Skin of body (tissue), 2 donors: ENCODE data around the gene CNOT4. TPM values are rescaled to one million over a fixed set of nuclear protein-coding genes. Genes with fewer than 3 reads are reported as not detected.
"Not testable (repeated sequence)": the region's sequence is repeated elsewhere in the genome, so short reads cannot be mapped to it uniquely, and the experiment has no call there.

Experiments
- DNase-seq: peaks from one replicate; lab custom pipeline; 2025; lab: John Stamatoyannopoulos, UW
- total RNA-seq: library from RNA; depleted of rRNA; stranded (reverse); fragments of >200 nt; gene quantifications from one replicate; pipeline ENCODE4 v1.2.3, GENCODE V29; 2014

CNOT4 gene
- total RNA-seq, 1 donor from 2014 or later: 23.1 TPM

DNA sequence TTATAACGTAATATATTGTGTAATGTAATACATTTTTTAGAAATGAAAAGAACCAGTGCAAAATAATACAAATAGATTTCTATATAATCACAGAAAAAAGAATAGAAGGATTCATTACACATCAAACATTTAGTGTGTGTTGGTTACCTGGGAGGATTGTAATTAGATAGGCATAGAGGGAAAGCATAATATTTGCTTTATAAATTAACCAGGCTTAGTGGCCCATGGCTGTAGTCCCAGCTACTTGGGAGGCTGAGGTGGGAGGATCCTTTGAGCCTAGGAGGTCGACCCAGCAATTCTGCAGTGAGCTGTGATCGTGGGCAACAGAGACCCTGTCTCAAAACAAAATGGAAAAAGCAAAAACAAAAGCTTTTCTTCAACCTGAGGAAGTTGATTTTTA lies 5.0 kb upstream of the CNOT4 start:
- DNase-seq: no peak

DNA sequence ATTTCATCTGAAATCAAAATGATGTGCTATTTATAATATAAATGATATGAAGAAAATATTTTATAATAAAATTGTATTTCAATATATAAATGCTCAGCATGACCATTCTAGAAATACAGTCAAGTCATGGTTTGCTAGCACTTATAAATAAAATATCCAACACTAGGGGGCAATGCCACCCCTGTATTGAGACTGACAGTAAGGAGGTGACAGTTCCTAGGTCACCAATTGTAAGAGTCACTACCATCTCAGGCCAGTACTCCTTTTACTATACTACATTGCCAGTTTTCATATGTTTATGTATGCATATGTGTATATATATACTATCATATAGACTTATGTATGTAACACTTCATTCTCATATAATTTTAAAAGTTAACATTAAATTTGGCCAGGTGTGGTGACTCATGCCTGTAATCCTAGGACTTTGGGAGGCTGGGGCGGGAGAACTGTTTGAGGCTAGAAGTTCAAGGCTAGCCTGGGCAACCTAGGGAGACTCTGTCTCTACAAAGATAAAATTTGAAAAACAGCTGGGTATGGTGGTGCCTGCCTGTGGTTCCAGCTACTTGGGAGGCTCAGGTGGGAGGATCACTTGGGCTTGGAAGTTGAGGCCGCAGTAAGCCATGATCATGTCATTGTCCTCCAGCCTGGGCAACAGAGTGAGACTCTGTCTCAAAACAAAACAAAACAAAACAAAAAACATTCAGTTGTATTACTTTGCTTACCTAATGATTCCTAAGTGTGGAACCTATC lies 2.4 kb upstream of the CNOT4 start:
- DNase-seq: no peak

DNA sequence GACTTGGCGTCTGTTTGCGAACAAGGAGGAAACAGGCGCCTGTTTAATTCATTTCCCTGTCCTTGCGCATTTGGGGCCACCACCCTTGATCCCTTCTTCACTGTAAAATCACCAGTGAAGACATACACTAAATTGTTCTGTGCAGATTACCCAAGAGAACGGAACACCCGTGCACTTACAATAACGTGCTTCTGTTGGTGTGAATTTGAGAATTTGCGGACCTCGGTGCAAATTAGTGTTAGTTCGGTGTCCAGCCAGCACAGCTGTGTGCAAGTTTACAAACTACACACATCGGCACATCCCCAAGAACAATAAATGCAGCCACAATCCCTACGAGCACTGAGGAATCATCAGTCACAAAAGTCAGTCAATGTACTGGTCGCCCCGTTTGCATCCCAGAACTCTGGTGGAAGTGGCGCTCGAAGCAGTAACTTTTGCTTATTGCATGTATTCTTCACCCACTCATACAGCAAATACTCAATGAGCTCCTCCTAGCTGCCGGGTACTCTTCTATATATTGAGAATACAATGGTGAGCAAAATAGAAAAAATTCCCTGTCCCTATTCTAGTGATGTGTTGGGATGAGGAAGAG lies 786 bp upstream of the CNOT4 start:
- no peak for DNase-seq

DNA sequence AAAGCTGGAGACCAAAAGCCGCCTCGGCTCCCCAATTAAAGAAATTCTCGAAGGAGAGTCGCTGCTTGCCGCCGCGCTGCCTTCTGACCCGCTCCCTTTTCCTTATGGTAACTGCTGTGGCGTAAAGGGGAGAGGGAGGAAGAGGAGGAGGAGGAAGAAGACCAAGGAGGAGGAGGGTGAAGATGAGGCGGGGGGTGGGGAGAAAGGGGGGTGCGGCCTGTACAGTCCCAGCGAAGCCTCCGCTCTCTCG lies 388 bp downstream of the CNOT4 start:
- DNase-seq: no peak

DNA sequence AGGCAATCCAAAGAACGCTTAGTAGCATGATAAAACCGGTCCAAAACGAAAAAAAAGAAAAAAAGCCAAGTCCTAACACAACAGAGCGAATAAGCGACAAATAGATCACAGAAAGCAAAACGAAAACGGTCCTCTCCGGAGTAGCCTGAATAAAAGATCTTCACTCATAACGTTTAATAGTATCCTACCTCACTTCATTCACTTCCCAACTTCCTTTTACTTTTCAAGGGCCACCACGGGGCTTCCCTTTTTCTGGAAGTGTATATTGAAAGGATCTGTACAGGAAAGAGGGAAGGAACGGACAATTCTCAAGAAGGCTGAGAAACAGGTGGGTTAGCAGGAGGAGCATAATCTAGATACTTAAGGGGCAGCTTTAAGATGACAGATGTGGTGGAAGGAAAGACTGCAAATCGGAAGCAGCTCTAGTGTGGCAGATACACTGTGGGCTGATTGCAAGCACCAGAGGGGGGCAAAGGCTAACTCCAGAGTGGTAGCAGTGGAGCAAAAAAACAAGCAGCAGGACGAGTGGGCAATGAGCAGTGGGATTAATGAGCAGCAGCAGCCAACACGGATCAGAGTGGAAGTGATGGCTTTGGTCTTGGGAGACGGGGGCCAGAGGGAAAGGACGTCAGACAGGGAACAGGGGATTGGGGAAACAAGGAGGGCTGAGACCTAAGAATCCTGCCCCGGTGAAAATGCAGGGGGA lies 866 bp downstream of the CNOT4 start:
- peak; percentile 10 for DNase-seq

DNA sequence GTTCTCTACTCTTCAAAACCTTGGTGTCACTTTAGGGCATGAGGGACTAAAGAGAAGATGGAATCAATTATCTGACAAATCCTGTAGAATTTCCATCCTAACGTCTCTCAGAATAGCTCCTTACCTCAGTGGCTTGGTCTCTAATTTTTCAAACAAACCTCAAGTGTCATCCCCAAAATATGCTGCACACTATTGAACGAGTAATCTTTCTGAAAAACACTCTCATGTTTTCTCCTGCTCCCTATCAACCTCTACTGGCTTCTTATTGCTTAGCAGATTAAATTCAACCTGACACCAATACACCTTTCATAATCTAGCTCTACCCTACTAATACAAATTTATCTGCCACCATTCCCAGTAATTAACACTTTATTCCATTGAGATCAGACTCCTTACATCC lies 8.5 kb downstream of the CNOT4 start:
- no peak for DNase-seq

DNA sequence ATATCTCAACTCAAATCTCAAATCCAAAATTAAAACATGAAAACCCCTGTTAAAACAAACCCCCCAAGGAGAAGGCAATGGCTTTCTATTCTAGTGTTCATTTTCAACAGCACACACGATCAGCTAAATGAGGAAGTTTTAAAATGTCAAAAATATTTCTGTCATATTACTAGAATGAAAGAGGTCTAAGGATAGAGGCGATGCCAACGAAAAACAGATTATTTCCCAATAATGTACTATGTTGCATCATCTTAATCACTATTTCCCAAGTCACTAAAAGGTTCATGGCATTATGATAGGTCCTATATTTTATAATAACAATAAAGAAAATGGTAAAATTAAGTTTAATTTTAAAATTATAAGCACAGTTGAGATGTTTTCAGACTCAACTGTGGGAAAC lies 10.1 kb downstream of the CNOT4 start:
- DNase-seq: no peak

DNA sequence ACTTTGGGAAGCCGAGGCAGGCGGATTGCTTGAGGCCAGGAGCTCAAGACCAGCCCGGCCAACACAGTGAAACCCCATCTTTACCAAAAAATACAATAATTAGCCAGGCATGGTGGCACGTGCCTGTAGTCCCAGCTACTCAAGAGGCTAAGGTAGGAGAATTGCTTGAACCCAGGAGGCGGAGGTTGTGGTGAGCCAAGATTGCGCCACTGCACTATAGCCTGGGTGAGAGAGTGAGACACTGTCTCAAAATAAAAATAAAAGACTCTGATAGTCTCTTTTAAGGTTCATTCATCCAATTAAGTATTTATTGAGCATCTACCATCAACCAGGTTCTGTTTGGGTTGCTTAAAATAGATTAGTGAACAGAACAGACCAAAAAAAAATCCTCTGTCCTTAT lies 12.7 kb downstream of the CNOT4 start:
- not testable (repeated sequence) for DNase-seq

DNA sequence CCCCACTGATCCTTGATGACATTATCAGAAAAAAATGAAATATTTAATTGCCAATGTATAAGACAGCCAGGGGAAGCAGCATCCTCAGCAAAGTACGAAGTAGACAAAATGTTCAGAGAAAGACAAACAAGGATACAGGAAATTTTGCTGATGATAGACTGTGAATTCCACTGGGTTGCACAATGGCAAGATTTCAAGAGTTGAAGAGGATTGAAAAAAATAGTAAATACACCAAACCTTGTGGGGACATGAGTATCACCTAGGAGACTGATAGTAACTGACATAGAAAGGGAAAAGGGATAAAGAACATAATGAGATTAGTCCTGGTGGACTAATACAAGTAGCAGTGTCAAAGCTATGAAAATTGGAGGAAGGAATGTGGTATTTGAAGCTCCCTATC lies 16.5 kb downstream of the CNOT4 start:
- no peak for DNase-seq

DNA sequence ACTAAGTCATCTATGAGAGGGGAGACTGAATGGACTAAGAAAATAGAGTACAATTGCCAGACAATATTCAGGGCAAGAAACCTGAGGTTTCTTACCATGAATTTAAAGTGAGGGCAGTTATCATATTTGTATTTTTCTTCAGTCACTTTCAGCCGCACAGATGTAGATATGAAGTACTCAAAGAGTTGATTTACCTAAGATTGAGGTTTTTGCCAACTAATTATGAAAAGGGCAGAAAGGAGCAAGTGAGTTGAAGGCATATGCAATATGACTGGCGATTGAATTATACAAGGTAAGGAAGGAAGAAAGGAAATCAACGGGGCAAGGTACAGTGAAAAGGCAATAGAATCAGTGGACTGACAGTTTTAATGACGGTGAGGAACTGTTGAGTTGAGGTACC lies 17.8 kb downstream of the CNOT4 start:
- no peak for DNase-seq

DNA sequence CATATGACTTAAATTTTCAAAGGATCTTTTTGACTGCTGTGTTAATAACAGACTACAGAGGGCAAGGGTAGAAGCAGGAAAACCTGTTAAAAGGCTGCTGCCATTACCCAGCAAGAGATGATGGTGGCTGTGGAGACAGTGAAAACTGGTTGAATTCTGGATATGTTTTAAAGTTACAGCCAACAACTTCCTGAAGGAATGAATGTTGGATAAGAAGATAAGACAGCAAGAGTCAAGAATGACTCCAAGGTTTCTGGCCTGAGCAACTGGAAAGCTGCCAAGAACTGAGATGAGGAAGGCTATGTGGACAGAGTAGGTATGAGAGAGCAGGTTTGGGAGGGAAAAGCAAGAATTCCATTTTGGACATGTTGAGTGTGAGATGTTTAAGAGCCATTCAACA lies 19.1 kb downstream of the CNOT4 start:
- DNase-seq: no peak

DNA sequence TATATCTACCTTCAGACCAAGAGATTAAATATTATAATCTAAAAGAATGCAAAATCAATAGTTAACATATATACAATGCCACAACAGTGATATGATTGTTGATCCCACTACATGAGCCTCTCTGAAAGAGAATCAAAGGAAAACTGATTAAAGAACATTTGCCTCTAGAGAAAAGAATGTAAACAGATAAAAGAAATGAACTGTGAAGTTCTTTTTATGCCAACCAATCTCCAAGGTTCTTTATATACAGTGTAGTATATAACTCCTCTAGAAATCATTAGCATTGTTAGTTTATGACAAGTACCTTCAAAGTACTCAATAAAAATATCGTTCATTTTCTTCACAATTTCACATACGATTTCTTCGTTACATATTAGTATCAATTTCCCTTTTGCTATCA lies 20.1 kb downstream of the CNOT4 start:
- DNase-seq: no peak

DNA sequence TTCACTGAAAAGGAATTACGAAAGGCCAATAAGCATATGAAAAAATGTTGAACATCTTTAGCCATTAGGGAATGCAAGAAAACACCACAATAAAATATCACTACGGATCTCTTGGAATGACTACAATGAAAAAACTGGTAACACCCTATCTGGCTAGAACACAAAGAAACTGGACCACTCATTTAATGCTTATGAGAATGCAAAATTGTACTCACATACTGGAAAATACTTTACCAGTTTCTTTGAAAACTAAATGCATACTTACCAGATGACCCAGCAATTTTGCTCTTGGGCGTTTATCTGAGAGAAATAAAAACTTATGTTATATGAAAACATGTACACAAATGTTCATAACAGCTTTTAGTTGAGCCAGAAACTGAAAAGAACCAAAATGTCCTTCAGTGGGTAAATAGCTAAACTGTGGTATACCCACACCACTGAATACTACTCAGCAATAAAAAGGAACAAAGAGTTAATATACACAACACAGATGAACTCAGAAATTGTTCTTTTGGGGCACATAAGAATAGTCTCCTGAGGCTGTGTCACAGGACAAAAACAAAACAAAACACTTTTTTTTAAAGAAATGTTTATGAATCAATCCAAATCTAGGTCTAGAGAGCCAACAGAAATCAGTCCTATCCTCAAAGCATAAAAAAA lies 23.5 kb downstream of the CNOT4 start:
- DNase-seq: no peak

DNA sequence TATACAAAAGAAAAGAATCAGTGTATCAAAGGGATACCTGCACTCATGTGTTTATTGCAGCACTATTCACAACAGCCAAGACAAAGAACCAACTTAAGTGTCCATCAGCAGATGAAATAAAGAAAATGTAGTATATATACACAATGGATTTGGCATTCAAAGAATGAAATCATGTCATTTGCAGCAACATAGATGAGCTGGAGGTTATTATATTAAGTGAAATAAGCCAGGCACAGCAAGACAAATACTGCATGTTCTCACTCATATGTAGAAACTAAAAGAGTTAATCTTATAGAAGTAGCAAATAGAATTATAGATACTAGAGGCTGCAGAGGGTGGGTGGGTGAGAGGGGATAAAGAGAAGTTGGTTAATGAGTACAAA lies 28.3 kb downstream of the CNOT4 start:
- DNase-seq: no peak

DNA sequence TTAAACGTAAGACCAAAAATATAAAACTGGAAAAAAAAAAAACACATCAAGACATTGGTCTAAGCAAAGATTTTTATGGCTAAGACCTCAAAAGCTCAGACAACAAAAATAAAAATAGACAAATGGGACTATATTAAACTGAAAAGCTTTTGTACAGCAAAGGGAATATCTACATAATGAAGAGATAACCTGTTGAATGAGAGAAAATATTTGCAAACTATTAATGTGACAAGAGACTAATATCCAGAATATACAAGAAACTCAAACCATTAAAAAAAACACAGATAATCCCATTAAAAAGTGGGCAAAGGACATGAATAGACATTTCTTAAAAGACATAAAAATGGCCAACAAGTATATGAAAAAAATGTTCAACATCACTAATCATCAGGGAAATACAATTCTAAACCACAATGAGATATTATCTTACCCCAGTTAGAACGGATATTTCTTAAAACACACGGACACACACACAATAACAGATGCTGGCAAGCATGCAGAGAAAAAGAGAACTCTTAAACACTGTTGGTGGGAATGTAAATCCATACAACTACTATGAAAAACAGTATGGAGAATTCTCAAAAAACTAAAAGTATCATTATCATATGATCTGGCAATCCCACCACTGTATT lies 28.8 kb downstream of the CNOT4 start:
- no peak for DNase-seq

DNA sequence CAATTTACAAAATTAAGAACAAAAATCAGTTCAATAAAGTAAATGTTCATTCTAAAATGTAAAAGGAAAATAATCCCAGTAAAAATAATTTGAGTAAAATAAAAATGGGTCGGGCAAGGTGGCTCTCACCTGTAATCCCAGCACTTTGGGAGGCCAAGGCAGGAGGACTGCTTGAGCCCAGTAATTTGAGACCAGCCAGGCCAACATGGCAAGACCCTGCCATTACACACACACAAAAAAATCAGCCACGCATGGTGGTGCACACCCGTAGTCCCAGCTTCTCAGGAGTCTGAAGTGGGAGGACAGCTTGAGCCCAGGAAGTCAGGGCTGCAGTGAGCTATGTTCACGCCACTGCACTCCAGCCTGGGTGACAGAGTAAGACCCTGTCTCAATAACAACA lies 34.4 kb downstream of the CNOT4 start:
- no peak for DNase-seq

DNA sequence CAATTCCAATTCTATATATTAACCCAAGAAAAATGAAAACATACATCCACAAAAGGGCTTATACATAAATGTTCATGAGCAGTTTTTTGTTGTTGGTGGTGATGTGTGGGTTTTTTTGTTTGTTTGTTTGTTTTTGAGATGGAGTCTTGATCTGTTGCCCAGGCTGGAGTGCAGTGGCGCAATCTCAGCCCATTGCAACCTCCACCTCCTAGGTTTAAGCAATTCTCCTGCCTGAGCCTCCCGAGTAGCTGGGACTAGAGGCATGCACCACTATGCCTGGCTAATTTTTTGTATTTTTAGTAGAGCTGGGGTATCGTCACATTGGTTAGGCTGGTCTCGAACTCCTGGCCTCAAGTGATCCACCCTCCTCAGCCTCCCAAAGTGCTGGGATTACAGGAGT lies 40.2 kb downstream of the CNOT4 start:
- DNase-seq: not testable (repeated sequence)

DNA sequence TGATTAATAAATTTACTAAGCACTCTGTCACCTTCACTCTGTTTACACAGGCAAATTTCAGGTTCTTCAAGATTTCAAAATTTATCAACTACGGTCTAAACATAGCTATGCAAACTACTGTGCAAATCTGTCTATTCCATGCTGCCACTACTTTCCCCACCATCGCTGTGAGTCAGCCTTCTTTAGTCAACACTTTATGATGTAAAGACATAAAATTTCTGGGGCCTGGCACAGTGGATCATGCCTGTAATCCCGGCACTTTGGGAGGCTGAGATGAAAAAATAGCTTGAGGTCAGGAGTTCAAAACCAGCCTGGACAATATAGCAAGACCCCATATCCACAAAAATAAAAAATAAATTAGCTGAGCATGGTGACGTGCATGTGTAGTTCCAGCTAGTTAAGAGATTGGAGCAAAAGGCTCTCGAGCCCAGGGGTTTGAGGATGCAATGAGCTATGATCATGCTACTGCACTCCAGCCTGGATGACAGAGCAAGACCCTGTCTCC lies 42.6 kb downstream of the CNOT4 start:
- DNase-seq: no peak

DNA sequence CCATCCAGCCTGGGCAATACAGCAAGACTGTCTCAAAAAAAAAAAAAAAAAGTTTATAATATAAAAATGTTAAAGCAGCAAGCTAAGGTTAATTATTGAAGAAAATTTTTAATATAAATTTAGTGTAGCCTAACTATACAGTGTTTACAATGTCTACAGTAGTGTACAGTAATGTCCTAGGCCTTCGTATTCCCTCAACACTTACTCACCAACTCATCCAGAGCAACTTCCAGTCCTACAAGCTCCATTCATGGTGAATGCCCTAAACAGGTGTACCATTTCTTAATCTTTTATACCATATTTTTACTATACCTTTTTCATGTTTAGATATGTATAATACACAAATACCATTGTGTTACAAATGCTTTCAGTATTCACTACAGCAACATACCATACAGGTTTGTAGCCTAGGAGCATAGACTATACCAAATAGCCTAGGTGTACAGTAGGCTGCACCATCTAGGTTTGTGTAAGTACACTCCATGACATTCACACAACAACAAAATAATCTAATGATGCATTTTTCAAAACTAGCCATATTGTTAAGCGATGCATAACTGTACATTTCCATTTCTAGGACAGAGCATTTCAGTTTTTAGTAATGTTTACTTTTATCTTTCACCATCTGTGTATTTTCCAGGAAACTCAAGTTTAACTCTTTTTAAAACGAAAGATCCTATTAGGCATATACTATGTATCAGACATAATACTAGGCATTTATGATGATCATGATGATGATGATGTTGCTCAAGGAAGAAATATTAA lies 43.3 kb downstream of the CNOT4 start:
- DNase-seq: no peak

DNA sequence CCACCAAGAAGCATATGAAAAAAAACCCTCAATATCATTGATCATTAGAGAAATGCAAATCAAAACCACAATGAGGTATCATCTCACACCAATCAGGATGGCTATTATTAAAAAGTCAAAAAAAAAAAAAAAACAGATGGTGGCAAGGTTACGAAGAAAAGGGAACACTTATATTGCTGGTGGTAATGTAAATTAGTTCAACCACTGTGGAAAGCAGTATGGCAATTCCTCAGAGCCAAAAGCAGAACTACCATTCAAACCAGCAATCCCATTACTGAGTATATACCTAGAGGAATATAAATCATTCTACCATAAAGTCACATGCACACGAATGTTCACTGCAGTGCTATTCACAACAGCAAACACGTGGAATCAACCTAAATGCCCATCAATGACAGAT lies 46.0 kb downstream of the CNOT4 start:
- no peak for DNase-seq

DNA sequence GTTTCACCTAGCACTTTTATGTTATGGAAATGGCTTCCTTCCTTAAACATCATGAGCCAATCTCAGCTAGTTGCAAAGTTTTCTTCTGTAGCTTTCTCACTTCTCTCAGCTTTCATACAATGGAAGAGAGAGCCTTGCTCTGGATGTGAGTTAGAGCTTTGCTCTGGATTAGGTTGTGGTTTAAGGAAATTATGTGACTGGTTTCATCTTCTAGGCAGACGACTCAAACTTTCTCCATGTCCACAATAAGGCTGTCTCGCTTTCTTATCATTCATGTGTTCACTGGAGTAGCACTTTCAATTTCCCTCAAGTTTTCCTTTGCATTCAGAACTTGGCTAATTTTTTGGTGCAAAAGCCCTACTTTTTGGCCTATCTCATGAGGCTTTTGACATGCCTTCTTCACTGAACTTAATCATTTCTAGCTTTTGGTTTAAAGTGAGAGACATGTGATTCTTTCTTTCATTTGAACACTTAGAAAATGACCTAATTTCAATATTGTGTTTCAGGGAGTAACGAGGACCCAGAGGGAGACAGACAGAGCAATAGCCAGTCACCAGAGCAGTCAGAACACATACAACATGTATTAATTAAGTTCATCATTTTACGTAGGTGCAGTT lies 49.8 kb downstream of the CNOT4 start:
- DNase-seq: no peak
